ENCODE measurements around the gene STT3B.

- TF ChIP-seq POLR2A (IDR thresholded peaks at IDR 0.05) (no peak), CTCF (IDR thresholded peaks at IDR 0.05) (no peak), EP300 (IDR thresholded peaks at IDR 0.05) (no peak)
These were observed 122.3 kb downstream of the STT3B start for GRCh38 chr3:31654998-31655397.
